NCI-H128 (cell line): ENCODE data around the gene SPIRE2.
"Not testable (repeated sequence)": the region's sequence is repeated elsewhere in the genome, so short reads cannot be mapped to it uniquely, and the experiment has no call there.

Source experiments
- DNase-seq: peaks from one replicate; lab custom pipeline; 2025; ENCODE audit not compliant: unreplicated experiment; lab: John Stamatoyannopoulos, UW

The SPIRE2 gene

DNA sequence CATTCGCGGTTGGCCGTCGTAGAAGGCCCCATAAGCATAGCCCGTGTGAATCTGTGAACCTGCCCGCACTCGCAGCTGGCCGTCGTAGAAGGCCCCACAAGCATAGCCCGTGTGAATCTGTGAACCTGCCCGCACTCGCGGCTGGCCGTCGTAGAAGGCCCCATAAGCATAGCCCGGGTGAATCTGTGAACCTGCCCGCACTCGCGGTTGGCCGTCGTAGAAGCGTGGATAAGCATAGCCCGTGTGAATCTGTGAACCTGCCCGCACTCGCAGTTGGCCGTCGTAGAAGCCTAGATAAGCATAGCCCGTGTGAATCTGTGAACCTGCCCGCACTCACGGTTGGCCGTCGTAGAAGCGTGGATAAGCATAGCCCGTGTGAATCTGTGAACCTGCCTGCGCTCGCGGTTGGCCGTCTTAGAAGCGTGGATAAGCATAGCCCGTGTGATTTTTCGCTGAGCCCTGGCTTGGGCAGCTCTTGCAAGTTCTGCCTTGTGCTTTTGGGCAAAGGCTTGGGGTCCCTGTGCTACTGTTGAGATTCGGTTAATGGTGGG, 6.6 kb downstream of the SPIRE2 start:
- DNase-seq: not testable (repeated sequence)

DNA sequence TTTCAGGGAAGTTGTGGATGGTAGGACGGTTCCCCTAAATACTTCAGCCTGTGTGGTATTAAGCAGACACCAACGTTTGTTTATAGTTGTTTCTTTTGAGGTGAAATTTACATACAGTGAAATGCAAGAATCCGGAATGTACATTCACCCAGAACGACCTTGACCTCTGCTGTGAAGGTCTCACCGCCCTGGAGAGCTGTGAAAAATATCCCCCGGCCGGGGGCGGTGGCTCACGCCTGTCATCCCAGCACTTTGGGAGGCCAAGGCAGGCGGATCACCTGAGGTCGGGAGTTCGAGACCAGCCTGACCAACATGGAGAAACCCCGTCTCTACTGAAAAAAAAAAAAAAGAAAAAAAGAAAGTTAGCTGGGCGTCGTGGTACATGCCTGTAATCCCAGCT, 8.2 kb downstream of the SPIRE2 start:
- not testable (repeated sequence) for DNase-seq

DNA sequence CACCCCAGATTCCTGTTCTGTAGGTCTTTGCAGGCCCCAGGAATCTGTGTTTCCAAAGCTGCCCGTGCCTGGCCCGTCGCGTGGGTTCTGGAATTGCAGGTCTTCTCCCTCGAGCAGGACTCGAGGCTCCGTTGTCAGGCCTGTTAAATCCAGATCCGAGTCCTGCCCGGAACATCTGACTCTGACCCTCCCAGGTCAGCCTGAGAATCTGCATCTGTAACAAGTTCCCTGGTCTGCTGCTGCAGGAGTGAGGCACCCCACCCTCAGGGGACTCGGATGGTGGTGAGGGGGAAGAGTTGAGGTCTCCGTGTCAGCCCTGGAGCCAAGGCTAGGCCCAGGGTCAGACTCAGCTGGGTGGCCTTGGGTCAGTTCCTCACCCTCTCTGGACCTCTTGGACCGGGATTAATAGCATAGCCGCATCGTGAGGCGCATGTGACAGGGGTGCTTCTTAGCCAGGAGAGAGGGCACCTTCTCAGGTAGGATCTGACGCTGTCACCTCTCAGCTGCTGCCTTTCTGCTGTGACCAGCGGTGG, 8.8 kb downstream of the SPIRE2 start:
- no peak for DNase-seq

DNA sequence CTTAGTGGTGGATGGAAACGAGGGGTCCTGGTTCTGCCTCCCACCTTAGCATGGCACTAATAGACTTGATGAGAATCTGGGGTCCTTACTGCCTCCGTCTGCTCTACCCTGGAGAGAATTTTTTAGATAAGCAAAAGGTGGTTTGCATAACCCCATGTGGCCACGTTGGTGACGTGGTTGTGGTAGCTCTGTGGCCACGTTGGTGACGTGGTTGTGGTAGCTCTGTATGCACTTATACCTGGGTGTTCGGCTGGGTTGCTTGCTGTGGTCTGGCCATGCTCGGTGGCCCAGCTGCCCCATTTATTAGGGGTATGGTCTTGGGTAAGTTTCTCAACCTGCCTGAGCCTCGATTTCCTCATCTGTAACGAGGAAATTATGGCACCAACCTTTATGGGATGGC, 13.0 kb downstream of the SPIRE2 start:
- DNase-seq: no peak

DNA sequence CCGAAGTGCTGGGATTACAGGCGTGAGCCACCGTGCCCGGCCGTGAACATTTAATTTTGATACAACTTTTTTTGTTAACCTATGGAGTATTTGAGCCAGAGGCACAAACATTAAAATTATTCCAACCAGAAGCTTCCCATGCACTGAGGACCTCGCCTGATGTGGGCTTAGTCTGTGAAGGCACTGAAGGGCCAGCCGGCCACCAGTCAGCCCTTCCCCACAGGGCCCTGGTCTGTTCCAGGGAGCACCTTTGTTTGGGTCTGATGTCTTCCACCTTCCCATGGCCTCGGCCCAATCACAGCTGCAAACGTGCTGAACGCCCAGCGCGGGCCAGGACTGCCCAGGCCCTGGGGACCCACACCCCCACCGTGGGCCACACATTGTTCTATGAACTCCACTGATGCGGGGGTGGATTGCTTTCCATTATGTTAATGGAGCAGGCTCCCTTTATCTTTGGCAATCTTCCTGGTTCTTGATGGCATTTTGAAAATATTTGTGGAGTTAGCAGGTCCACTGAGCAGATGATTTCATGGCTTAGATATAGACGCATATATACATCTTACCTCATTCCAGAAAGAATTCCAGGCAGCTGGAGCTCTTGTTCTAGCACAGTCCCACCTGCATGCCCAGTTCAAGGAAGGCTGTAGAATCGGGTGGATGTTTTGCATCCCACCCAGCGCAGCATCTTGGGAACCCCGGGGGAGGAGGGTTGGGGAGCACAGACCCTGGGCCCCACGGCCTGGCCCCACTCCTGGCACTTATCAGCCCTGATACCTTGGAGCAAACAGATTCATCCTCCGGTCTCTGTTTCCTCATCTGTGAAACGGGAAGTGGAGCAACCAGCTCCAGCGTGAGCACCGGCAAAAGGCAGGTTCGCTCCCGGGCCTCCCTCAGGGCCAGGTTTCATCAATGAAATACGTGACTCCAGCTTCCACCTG, 14.5 kb downstream of the SPIRE2 start:
- no peak for DNase-seq

DNA sequence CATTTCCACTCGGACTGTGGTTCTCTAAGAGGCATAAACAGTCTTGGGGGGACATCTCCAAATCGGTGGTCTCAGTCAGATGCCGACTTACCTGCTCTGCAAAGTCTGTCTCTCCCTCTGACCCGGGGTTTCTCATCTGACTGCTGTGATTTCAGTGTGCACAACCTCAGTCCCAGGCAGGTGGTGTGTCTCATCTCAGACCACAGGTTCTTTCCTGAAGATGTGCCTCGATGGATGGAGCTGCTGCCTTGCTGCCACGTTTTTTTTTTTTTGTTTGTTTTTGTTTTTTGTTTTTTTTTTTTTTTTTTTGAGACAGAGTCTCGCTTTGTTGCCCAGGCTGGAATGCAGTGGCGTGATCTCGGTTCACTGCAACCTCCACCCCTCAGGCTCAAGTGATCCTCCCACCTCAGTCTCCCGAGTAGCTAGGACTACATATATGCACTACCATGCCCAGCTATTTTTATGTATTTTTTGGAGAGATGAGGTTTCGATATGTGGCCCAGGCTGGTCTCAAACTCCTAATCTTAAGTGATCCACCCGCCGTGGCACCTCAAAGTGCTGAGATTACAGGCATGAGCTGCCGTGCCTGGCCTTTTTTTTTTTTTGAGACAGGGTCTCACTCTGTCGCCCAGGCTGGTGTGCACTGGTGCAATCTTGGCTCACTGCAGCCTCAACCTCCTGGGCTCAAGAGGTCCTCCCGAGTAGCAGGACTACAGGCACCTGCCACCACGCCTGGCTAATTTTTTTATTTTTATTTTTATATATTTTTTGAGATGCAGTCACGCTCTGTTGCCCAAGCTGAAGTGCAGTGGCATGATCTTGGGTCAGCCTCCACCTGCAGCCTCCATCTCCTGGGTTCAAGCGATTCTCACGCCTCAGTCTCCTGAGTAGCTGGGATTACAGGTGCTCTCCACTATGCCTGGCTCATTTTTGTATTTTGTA, 15.4 kb downstream of the SPIRE2 start:
- DNase-seq: no peak

DNA sequence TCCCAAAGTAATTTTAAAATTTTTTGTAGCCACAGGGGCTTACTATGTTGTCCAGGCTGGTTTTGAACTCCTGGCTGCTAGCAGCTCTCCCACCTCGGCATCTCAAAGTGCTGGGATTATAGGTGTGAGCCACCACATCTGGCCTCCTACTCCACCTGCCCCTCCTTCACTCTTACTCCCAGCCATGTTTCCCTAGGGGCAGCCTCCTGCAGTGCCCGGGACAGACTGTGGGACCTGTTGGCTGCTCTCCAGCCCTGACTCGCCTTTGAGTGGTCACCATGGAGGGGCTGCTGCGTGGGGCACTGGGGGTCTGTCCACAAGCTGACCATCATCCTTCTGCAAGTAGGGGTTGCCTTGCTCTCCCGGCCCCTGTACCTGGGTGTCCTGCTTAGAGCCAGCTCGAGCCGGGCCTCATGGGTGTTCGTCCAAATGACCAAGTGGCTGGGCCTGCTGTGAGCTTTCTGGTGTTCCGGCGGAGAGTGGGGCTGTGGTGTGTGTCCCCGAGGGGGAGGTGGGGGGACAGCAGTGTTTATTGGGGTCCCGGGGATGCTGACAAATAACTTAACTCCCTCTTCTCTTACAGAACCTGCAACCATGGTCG, 16.6 kb downstream of the SPIRE2 start:
- DNase-seq: no peak

DNA sequence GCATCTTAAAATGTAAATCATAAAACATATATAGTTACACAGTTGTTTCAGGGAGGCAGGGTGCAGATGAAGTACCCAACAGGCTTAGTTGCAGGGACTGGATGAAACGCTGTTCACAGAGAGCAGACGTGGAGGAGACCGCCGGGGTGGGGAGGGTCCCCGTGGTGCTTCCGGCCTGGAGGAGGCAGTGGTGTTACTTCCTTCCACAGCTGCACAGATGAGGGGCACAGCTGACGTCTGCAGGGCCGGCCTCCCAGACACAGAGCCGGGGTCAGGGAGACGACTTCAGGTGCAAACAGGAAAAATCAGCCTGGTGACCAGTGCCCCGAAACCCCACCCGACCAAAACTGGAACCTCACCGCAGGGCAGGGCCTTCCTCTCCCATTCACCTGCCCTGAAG, 17.1 kb downstream of the SPIRE2 start:
- no peak for DNase-seq

DNA sequence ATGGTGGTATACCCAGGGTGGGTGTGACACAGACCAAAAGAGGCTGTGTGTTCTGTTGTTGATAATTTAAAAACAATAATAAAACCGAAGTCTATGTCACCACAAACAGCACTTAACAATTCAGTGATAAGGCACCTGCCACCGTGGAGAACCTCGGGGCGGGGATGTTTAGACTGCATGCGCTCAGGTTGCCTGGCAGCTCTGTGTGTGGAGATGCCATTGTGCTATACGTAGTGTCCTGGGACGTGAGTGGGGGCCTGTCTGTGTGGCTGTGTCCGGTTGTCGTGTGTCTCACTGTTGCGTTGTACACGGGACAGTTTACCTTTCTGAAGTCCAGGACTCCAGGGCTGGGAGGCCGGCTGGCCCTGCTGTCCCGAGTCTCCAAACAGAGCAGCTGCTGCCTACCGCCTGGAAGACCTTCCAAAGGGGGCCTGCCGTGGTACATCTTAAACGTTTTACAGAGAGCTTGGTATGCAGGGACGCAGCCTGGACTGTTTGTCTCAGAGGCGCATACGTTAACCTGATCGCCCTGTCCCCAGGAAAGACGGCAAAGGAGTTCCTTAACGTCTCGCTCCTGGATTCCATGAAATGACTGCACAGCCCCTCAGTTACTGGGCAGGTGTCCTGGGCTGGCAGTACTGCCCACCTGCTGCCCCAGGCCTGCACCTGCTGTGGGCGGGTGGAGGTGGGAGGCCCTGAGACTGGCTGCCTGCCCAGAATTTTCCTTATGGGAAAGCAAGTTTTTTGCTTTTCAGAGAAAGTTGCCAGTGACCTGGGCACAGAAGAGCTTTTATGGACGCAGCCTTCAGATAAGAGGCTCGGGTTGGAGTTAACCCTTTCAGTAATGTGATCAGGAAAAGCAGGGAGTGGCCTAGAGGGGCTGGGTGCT, 19.0 kb downstream of the SPIRE2 start:
- no peak for DNase-seq

DNA sequence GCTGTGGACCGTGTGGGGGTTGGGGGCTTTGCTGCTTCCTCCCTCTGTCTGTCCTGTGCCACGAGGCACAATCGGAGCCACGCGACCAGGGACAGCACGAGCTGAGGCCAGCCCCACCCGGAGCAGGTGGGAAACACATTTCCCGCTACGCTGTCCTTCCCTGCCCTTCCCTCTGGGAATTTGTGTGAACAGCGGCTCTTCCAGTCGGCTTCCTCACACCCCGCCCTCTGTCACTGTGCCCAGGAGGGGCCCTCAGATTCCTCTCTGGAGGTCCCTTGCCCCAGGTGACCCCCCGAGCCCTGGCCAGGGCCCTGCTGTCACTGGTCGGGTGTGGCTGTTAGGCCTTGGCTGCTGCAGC, 19.6 kb downstream of the SPIRE2 start:
- no peak for DNase-seq

DNA sequence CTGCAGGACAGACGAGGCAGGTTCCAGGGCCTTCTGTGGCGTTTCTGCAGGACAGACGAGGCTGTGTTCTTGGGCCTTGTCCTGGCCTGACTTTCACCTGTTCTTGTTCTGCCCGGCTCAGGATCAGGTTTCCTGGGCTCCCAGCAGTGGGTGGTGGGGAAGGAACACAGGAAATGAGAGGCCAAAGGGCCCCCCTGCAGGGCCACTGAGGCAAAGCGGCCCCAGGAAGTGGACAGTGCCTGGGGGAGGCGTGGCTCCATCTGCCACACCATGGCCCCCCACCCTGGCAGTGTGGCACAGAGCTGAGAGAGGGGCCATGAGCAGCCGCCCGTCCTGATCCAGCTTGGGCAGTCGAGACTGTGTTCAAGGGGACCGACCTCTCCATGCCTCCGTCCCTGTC, 20.7 kb downstream of the SPIRE2 start:
- DNase-seq: no peak

DNA sequence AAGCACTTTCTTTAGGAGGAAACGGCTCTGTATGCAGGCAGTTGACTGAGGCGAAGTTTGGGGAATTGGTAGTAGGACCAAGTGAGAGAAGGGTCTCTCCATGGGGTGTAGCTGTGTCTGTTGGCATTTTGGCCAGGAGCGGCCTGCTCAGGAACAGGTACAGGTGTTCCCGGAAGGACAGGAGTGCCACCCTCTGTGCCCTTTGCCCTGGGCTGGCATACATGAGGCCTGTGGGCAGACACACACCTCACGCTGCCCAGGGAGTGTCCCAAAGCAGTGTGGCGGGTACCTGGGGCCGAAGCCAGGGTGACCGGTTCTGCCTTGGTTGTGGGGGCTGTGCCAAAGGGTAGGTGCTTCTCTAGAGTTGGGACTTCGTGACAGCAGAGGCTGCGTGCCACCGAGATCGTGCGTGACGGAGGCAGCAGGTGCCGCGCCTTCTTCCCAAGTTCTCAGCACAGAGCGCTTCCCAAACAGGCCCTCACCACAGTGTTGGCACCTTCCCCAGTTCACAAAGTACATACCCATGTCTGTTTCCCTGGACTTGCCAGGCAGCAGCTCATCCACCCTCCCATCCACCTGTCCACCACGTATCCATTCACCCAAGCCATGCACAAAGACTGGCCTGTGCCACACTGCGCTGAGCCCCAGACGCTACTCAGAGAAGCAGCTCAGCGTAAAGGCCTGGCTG, 25.2 kb downstream of the SPIRE2 start:
- no peak for DNase-seq

DNA sequence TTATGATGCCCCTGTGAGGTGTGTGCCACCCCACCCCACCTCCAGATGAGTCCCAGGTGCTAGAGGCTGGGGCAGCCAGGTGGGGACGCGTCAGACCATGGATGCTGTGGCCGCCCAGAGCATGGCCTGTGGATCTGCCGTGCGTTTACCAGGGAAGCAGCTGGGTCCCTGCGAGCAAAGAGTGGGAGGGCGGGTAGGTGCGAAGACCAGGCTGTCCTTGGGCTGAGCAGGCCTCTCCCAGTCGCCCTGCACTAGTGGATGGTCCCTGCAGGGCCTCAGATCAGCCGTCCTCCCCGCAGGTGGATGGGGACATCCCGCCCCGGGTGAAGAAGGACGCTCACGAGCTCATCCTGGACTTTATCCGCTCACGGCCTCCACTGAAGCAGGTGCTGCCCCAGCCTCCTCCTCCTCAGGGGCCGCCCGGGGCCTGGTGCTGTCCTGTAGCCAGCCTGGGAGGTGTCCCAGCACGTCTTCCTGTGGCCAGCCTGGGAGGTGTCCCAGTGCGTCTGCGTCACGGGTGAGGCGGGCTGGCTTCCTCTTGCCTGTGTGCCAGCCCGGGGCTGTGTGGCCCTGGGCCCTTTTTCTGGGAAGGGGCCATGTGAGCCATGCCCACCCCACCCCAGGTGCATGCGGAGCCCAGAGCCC, 27.1 kb downstream of the SPIRE2 start:
- no peak for DNase-seq

DNA sequence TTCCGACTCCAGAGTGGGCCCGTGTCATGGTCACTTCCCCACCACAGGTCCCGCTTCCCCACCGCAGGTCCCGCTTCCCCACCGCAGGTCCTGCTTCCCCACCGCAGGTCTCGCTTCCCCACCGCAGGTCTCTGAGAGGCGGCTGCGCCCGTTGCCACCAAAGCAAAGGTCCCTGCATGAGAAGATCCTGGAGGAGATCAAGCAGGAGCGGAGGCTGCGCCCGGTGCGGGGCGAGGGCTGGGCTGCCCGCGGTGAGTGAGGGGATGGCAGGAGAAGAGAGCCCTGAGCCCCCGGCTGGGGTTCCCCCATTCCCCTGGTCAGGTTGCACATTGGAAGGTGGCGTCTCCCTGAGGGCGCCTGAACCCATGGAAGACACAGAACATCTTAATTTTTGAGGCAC, 27.7 kb downstream of the SPIRE2 start:
- no peak for DNase-seq

DNA sequence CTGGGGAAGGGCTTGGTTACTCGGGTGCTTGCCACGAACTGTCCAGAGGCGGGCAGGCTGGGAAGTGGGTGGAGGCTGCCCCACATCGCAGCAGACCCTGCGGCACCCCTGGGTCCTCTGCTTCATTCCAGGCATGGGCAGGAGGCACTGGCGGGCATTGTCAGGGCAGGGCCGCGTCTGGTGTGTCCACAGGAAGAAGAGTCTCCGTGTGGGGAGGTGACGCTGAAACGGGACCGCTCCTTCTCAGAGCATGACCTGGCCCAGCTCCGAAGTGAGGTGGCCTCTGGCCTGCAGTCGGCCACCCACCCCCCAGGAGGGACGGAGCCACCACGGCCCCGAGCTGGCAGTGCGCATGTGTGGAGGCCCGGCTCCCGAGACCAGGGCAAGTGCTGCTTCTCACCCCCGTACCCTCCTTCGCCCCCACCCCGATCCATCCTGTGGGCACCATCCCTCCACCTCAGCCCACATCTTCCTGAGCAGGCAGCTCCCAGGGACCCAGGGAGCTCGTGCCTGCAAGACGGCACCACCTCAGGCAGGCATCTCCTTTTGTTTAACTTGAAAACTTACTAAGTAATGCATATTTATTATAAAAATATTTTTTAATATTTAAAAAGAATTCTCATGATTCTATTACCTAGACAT, 30.8 kb downstream of the SPIRE2 start:
- DNase-seq: no peak

DNA sequence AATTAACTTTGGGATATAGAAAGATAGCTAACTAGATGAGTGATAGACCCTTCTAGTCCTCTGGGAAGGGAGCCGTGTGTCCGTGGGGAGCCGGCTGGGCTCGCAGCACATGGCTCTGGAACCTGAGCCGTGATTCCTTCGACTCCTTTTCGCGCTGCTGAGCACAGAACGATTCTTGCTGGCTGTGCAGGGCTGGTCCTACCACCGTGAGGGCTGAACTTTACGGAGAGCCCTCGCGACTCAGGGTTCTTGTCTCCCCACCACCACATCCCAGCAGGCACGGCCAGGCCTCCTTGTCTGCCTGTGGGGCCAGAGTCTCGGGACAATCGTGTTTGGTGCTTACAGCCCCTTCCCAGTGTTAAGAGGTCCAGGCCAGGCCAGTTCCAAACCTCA, 31.3 kb downstream of the SPIRE2 start:
- DNase-seq: no peak

DNA sequence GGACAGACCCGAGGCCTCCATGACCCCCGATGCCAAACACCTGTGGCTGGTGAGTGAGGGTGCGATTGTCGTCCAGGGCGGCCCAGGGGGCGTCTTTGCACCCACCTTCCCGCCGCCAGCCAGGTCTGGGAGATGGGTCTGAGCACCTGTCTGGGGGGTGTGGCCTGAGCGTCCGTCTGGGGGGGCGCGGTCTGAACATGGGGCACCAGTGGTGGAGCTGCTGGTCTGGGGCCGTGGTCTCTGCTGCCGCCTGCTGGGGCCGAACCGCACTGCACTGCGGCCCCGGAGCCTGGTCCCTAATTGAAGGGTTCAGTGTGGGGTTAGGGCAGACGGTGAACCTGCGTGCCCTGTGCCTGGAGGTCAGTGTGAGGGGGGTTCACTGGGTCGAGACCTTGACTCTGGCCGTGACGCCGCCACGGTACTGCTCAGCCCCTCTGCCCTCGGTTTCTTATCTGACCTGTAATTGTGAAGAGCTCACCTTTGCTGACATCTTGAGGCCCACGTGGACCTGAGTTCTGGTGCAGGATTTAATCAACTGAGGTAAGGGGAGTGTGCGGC, 32.6 kb downstream of the SPIRE2 start:
- DNase-seq: peak; percentile 11

DNA sequence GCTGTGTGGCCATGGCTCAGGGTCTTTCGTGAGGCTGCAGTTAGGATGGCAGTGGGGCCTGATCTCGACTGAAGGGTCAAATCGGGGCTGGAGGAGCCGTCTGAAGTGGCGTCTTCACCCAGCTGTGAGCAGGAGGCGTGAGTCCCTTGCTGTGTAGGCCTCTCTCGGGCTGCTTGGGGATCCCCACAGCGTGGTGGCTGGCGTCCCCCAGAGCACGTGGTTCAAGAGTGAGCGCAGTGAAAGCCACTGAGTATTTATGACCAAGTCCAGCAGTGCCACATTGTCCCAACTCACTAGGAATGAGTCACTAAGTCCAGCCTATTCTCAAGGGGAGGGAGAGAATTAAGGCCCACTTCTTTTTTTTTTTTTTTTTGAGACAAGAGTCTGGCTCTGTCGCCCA, 33.4 kb downstream of the SPIRE2 start:
- no peak for DNase-seq
